Chondrocyte (in vitro differentiated cells): ENCODE data around the gene FRMD4A. TPM values are rescaled to one million over a fixed set of nuclear protein-coding genes. Genes with fewer than 3 reads are reported as not detected.
"Not testable (repeated sequence)": the region's sequence is repeated elsewhere in the genome, so short reads cannot be mapped to it uniquely, and the experiment has no call there.

ENCODE experiments used
- DNase-seq: peaks from one replicate; pipeline ENCODE4 v3.0.0; 2021; ENCODE audit warnings: mixed read lengths, low spot score
- H3K27ac Mint-ChIP-seq: one replicate; pipeline ENCODE4 v1.8.0; 2021; ENCODE audit warnings: mild to moderate bottlenecking, moderate library complexity, mixed read lengths; ENCODE audit not compliant: unreplicated experiment
- H3K27me3 Mint-ChIP-seq: 2 replicates; pipeline ENCODE4 v1.8.0; 2021; ENCODE audit warnings: low read depth, mixed read lengths
- H3K36me3 Mint-ChIP-seq: 2 replicates; pipeline ENCODE4 v1.8.0; 2021; ENCODE audit warnings: low read depth, mixed read lengths
- H3K4me1 Mint-ChIP-seq: 2 replicates; pipeline ENCODE4 v1.8.0; 2021; ENCODE audit warnings: low read depth, mild to moderate bottlenecking, mixed read lengths
- H3K4me3 Mint-ChIP-seq: one replicate; pipeline ENCODE4 v1.8.0; 2021; ENCODE audit warnings: mild to moderate bottlenecking, moderate library complexity, mixed read lengths; ENCODE audit not compliant: unreplicated experiment
- H3K9me3 Mint-ChIP-seq: 2 replicates; pipeline ENCODE4 v1.8.0; 2021; ENCODE audit warnings: low read depth, mixed read lengths
- total RNA-seq: library from RNA; stranded (reverse); gene quantifications from 3 replicates; pipeline ENCODE4 v1.2.1, GENCODE V29; 2021
- TF ChIP-seq, protein P1 (sequence below): fragments of 200-600 bp; sonication (generic); IDR thresholded peaks from 2 replicates; pipeline ENCODE4 v1.5.0; 2021; ENCODE audit warnings: antibody characterized with exemption, mild to moderate bottlenecking, moderate library complexity

Gene FRMD4A
- total RNA-seq, 1 donor from 2014 or later: 129 TPM

DNA sequence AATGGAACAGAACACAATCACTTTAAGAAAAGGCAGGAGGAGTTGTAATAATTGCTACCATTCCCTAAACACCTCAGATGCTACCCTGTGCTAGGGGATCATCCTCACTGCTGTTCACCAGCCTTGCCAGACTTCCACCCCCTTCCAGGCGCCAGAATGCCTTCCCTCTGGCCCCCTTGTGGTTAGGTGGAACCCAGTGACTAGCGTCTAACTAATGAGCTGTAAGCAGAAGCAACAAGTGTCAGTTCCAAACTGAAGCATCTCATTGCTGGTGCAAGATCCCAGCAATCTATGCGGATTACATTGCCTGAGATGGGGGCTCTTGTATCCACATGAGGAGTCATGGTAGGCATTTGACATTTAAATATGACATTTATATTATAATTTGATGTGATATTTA lies 86.6 kb downstream of the FRMD4A start:
- no peaks in the 10 kb centered on the region for H3K9me3 Mint-ChIP-seq
- DNase-seq: no peak
- peaks cover 32% of the 10 kb centered on the region for H3K4me1 Mint-ChIP-seq
- H3K27ac Mint-ChIP-seq: no peak overlapping the region
- H3K36me3 Mint-ChIP-seq: peaks cover 2% of the 10 kb centered on the region
- TF ChIP-seq, protein P1, sequence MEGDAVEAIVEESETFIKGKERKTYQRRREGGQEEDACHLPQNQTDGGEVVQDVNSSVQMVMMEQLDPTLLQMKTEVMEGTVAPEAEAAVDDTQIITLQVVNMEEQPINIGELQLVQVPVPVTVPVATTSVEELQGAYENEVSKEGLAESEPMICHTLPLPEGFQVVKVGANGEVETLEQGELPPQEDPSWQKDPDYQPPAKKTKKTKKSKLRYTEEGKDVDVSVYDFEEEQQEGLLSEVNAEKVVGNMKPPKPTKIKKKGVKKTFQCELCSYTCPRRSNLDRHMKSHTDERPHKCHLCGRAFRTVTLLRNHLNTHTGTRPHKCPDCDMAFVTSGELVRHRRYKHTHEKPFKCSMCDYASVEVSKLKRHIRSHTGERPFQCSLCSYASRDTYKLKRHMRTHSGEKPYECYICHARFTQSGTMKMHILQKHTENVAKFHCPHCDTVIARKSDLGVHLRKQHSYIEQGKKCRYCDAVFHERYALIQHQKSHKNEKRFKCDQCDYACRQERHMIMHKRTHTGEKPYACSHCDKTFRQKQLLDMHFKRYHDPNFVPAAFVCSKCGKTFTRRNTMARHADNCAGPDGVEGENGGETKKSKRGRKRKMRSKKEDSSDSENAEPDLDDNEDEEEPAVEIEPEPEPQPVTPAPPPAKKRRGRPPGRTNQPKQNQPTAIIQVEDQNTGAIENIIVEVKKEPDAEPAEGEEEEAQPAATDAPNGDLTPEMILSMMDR: peak; percentile 43
- H3K4me3 Mint-ChIP-seq: no peak overlapping the region
- no peaks in the 10 kb centered on the region for H3K27me3 Mint-ChIP-seq

DNA sequence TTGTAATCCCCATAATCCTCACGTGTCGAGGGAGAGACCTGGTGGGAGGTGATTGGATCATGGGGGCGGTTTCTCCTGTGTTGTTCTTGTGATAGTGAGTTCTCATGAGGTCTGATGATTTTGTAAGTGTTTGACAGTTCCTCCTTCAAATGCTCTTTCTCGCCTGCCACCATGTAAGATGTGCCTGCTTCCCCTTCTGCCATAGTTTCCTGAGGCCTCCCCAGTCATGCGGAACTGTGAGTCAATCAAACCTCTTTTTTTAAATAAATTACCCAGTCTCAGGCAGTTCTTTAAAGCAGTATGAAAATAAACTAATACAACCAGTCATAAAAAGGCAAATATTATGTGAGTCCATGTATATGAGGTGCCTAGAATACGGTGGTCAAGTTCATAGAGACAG lies 87.5 kb downstream of the FRMD4A start:
- H3K27ac Mint-ChIP-seq: no peak overlapping the region
- TF ChIP-seq, protein P1: no peak
- DNase-seq: no peak
- H3K36me3 Mint-ChIP-seq: peaks cover 2% of the 10 kb centered on the region
- H3K4me3 Mint-ChIP-seq: no peak overlapping the region
- H3K4me1 Mint-ChIP-seq: peaks cover 32% of the 10 kb centered on the region
- H3K9me3 Mint-ChIP-seq: peaks cover 4% of the 10 kb centered on the region
- H3K27me3 Mint-ChIP-seq: no peaks in the 10 kb centered on the region

DNA sequence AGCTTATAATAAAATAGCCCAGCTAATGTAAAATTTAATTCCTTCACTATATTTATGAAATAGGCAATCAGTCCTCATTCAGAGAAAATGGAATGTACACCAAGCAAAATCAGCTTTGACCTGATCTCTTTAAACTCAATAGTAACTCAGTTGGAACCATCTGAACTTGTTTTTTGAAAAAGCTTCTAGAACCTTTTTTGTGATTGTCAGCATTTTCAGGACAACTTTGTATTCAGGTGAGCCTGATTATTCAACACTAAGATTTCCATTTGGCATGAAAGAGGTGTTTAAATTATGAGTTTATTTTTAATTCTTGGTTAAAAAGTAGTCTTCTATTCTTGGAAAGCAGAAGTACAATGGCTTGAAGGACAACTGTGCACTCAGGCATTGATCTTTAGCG lies 89.5 kb downstream of the FRMD4A start:
- H3K27me3 Mint-ChIP-seq: no peaks in the 10 kb centered on the region
- H3K36me3 Mint-ChIP-seq: peaks cover 2% of the 10 kb centered on the region
- H3K27ac Mint-ChIP-seq: no peak overlapping the region
- no peak for DNase-seq
- TF ChIP-seq, protein P1: peak; percentile 21
- H3K9me3 Mint-ChIP-seq: peaks cover 4% of the 10 kb centered on the region
- peaks cover 22% of the 10 kb centered on the region for H3K4me1 Mint-ChIP-seq
- H3K4me3 Mint-ChIP-seq: no peak overlapping the region

DNA sequence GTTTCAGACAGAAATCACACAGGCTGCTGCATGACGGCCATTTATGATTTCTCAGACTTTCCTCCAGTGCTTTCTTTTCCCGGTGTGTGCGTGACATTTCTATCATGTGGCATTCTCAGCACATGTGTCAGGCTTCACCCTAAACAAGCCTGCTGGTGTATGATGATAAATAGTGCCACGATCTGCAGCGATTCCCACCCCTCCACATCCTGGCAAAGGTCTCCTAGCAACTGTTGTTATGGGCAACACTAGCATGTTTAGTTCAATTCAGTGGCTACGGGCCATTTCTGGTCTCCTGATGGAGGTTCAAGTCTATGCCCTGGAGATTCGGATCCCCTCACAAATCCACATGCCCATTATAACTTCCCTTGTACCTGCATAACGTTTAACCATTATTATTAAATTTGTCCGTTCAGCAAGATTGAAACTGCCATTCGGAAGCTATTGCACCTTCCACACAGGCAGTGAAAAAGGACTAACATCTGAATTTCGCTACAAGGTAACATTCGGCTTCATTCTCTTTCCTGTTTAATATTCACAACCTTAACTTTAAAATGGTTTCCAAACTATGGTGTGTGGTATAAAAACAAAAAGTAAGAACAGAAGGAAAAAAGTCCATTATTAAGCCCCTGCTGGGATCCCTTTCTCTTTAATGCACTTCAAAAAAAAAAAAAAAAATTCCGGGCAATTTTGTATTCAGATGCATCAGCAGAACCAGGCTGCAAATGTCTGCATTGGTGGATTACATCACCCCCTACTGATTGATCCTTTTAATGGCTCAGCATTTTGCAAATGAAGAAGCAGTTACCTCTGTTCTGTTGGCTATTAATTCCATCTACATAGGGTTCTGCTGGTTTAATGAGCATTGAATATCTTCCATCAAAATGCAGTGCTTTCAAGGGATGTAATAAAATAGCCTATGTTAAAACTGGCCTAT lies 90.2 kb downstream of the FRMD4A start:
- TF ChIP-seq, protein P1: peak; percentile 78
- H3K4me1 Mint-ChIP-seq: peaks cover 22% of the 10 kb centered on the region
- peaks cover 4% of the 10 kb centered on the region for H3K9me3 Mint-ChIP-seq
- no peak for DNase-seq
- peaks cover 2% of the 10 kb centered on the region for H3K36me3 Mint-ChIP-seq
- H3K27me3 Mint-ChIP-seq: no peaks in the 10 kb centered on the region
- no peak overlapping the region for H3K27ac Mint-ChIP-seq
- no peak overlapping the region for H3K4me3 Mint-ChIP-seq

DNA sequence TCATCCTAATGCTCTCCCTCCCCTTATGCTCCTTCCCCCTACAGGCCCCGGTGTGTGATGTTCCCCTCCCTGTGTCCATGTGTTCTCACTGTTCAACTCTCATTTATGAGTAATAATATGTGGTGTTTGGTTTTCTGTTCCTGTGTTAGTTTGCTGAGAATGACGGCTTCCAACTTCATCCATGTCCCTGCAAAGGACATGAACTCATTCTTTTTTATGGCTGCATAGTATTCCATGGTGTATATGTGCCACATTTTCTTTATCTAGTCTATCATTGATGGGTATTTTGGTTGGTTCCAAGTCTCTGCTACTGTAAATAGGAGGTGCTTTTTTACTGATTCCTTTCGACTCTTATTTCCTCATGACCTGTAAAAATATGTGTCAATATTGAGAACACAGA lies 92.1 kb downstream of the FRMD4A start:
- H3K4me1 Mint-ChIP-seq, H3K4me3 Mint-ChIP-seq, H3K27me3 Mint-ChIP-seq, H3K36me3 Mint-ChIP-seq, H3K9me3 Mint-ChIP-seq, H3K27ac Mint-ChIP-seq, DNase-seq: not testable (repeated sequence)

DNA sequence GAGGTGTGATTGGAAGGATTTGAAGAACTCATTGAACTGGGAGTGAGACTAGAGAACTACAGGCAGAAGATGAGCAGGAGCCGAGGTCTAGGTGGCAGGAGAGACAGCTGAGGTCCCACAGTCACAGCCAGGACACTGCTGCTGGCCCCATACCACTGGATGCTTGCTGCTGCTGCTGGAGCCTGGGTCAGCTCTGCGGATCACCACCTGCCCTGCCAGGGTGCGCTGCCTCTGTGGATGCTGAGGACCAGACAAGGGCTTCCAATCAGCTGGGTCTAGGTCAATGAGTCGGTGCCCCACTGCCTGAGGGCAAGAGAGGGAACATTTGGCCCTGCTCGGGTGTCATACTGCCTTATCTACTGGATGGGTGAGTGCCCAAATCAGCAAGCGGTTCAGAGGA lies 94.4 kb downstream of the FRMD4A start:
- H3K36me3 Mint-ChIP-seq: no peaks in the 10 kb centered on the region
- DNase-seq: no peak
- H3K9me3 Mint-ChIP-seq: peaks cover 4% of the 10 kb centered on the region
- peaks cover 5% of the 10 kb centered on the region for H3K4me1 Mint-ChIP-seq
- no peak overlapping the region for H3K4me3 Mint-ChIP-seq
- no peaks in the 10 kb centered on the region for H3K27me3 Mint-ChIP-seq
- TF ChIP-seq, protein P1: no peak
- no peak overlapping the region for H3K27ac Mint-ChIP-seq
